GM23248 (cell line): ENCODE data around the gene AP1M1. TPM values are rescaled to one million over a fixed set of nuclear protein-coding genes. Genes with fewer than 3 reads are reported as not detected.

Experiments
- DNase-seq: peaks from one replicate; pipeline ENCODE4 v3.0.0-alpha.2; 2015
- H2AFZ ChIP-seq: fragments of 200-600 bp; sonication (generic); 2 replicates; pipeline ENCODE4 v1.6.1; 2016; ENCODE audit warnings: antibody characterized with exemption
- H3F3A ChIP-seq: fragments of 200-600 bp; sonication (generic); 2 replicates; pipeline ENCODE4 v1.6.1; 2016; ENCODE audit warnings: mild to moderate bottlenecking, antibody characterized with exemption, mixed run types; ENCODE audit not compliant: insufficient read depth
- H3K27ac ChIP-seq: fragments of 200-600 bp; sonication (generic); 2 replicates; pipeline ENCODE4 v1.5.1; 2016; ENCODE audit warnings: mild to moderate bottlenecking
- H3K27me3 ChIP-seq: fragments of 200-600 bp; sonication (generic); replicated peaks from 2 replicates; pipeline ENCODE4 v1.6.1; 2016; ENCODE audit warnings: mild to moderate bottlenecking; ENCODE audit not compliant: insufficient read depth
- H3K36me3 ChIP-seq: fragments of 200-600 bp; sonication (generic); 2 replicates; pipeline ENCODE4 v1.6.1; 2016; ENCODE audit warnings: low read depth, mild to moderate bottlenecking
- H3K4me1 ChIP-seq: fragments of 200-600 bp; sonication (generic); 2 replicates; pipeline ENCODE4 v1.6.1; 2016; ENCODE audit warnings: mild to moderate bottlenecking; ENCODE audit not compliant: insufficient read depth
- H3K4me2 ChIP-seq: fragments of 200-600 bp; sonication (generic); one replicate; pipeline ENCODE4 v1.6.1; 2016; ENCODE audit warnings: mild to moderate bottlenecking; ENCODE audit not compliant: unreplicated experiment
- H3K4me3 ChIP-seq: fragments of 200-600 bp; sonication (generic); 2 replicates; pipeline ENCODE4 v1.5.1; 2016; ENCODE audit warnings: mild to moderate bottlenecking
- H3K79me2 ChIP-seq: fragments of 200-600 bp; sonication (generic); 2 replicates; pipeline ENCODE4 v1.6.1; 2016; ENCODE audit warnings: mild to moderate bottlenecking; ENCODE audit not compliant: insufficient read depth
- H3K9ac ChIP-seq: fragments of 200-600 bp; sonication (generic); 2 replicates; pipeline ENCODE4 v1.6.1; 2016; ENCODE audit warnings: mild to moderate bottlenecking
- H3K9me2 ChIP-seq: fragments of 200-600 bp; sonication (generic); 2 replicates; pipeline ENCODE4 v1.6.1; 2016; ENCODE audit warnings: mixed run types, mild to moderate bottlenecking, moderate library complexity; ENCODE audit not compliant: insufficient read depth
- H3K9me3 ChIP-seq: fragments of 200-600 bp; sonication (generic); one replicate; pipeline ENCODE4 v1.6.1; 2017; ENCODE audit warnings: low read depth
- H4K20me1 ChIP-seq: fragments of 200-600 bp; sonication (generic); 2 replicates; pipeline ENCODE4 v1.6.0; 2016; ENCODE audit not compliant: insufficient read depth
- EZH2 ChIP-seq: fragments of 200-600 bp; sonication (generic); IDR thresholded peaks from 2 replicates; pipeline ENCODE4 v1.6.1; 2018; ENCODE audit warnings: antibody characterized with exemption, mild to moderate bottlenecking; ENCODE audit not compliant: insufficient read depth, poor library complexity, severe bottlenecking
- EZH2phosphoT487 ChIP-seq: fragments of 200-600 bp; sonication (generic); IDR thresholded peaks from 2 replicates; pipeline ENCODE4 v1.6.1; 2018; ENCODE audit warnings: antibody characterized with exemption, moderate library complexity, mild to moderate bottlenecking, low read depth; ENCODE audit not compliant: insufficient read depth
- WGBS, 2 experiments: methylation state at CpG; one replicate each; pipeline ENCODE4 v1.1.6; 2015 to 2017; ENCODE audit warnings: low lambda C conversion rate in 2 of 2, low coverage in 1 of 2; ENCODE audit errors: missing lambda C conversion rate in 2 of 2; 5-methylcytosine and 5-hydroxymethylcytosine counted together
- in situ Hi-C: fragments of 300-500 bp; cut with MboI; formaldehyde crosslinking; loops from 2 replicates; pipeline ENCODE4 v1.15.0; 2020
- polyA plus RNA-seq: library from polyadenylated mRNA; unstranded; fragments of >200 nt; fragmentation: Nextera tagmentation; extraction: Ambion mirVana; gene quantifications from 2 replicates; pipeline ENCODE4 v1.2.1, GENCODE V29; 2016
- total RNA-seq: library from RNA; depleted of rRNA; stranded (reverse); fragments of >200 nt; shearing (Covaris generic); gene quantifications from 2 replicates; pipeline ENCODE4 v1.2.3, GENCODE V29; 2014

AP1M1 gene
- total and polyA plus RNA-seq, 2 experiments from 2014 or later, result 90.0 to 96.2 TPM

- no peak overlapping the region for H3K4me3 ChIP-seq
- no peaks in the 10 kb centered on the region for H3K9me2 ChIP-seq
- H3F3A ChIP-seq, result peaks cover 13% of the 10 kb centered on the region
- H4K20me1 ChIP-seq, result no peaks in the 10 kb centered on the region
- no peaks in the 10 kb centered on the region for H3K36me3 ChIP-seq
- no peak overlapping the region for H2AFZ ChIP-seq
- no peaks in the 10 kb centered on the region for H3K9me3 ChIP-seq
- WGBS, 2 experiments, result 57 to 70% methylated on average over 6 of the region's 6 CpGs
- TF ChIP-seq EZH2phosphoT487 (no peak), EZH2 (no peak)
- DNase-seq, result no peak
- no peaks in the 10 kb centered on the region for H3K27me3 ChIP-seq
- no peaks in the 10 kb centered on the region for H3K79me2 ChIP-seq
- in situ Hi-C loops, result no loop called here
- no peak overlapping the region for H3K4me2 ChIP-seq
- H3K27ac ChIP-seq, result no peak overlapping the region
- H3K4me1 ChIP-seq, result peaks cover 10% of the 10 kb centered on the region
- H3K9ac ChIP-seq, result no peak overlapping the region
These were observed 37.2 kb upstream of the AP1M1 start for GRCh38 chr19:16160445-16160942.

DNA sequence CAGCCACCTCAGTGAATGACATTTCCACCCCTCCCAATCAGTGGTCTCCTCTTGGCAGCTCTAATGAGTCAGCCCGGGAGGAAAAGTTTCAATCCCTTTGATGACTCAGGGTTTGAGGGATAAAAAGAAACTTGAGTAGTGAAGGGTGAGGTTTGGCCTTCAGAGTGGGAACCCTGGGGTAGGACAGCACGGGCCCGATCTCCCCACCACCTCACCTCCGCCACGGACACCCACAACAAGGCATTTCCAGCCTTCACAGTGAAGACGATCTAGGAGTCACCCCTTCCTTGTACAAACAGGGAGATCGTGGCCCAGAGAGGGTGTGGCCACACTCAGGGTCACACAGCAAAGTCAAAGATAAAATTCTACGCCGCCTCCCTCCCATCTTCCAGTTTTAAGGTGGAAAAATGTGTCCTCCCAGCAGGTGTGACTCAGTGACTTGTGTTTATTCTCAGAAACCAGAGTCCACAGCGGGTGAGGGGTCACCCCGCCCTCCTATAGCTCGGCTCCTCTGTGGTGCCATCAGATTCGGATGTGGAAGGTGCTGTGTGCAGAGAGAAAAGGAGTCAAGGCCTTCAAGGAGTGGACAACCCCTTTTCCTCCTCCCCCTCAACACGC, 36.7 kb upstream of the AP1M1 start:
- Histone ChIP-seq H3K9me2 (no peaks in the 10 kb centered on the region), H3K4me2 (peak overlapping the region; percentile 42), H4K20me1 (no peaks in the 10 kb centered on the region), H3K27me3 (no peaks in the 10 kb centered on the region), H2AFZ (peak overlapping the region; percentile 41; the same call in 1 of the 2 replicates), H3K27ac (no peak overlapping the region), H3K36me3 (no peaks in the 10 kb centered on the region), H3K4me3 (no peak overlapping the region), H3F3A (peaks cover 13% of the 10 kb centered on the region), H3K9ac (no peak overlapping the region), H3K79me2 (no peaks in the 10 kb centered on the region), H3K4me1 (peaks cover 10% of the 10 kb centered on the region), H3K9me3 (no peaks in the 10 kb centered on the region)
- in situ Hi-C loops, result no loop called here
- 69 to 77% methylated on average over 14 of the region's 14 CpGs for WGBS, 2 experiments
- peak; percentile 83 for DNase-seq
- no peak for TF ChIP-seq EZH2
- TF ChIP-seq EZH2phosphoT487, result no peak

DNA sequence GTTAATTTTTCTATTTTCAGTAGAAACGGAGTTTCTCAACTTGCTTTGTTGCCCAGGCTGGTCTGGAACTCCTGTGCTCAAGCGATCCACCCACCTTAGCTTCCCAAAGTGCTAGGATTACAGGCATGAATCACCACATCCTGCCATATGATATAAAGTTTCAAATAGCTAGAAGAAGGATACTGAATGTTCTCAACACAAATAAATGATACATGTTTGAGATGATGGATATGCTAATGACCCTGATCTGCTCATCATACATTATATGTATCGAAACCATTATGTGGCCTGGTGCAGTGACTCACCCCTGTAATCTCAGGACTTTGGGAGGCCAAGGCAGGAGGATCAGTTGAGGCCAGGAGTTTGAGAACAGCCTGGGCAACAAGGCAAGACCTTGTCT, 35.9 kb upstream of the AP1M1 start:
- no peak overlapping the region for H2AFZ ChIP-seq
- H3K9me3 ChIP-seq, result no peaks in the 10 kb centered on the region
- no peaks in the 10 kb centered on the region for H3K9me2 ChIP-seq
- H3K4me3 ChIP-seq, result no peak overlapping the region
- no peak overlapping the region for H3K9ac ChIP-seq
- H3K27me3 ChIP-seq, result no peaks in the 10 kb centered on the region
- no peaks in the 10 kb centered on the region for H3K79me2 ChIP-seq
- H3K36me3 ChIP-seq, result no peaks in the 10 kb centered on the region
- DNase-seq, result peak; percentile 61
- H3K27ac ChIP-seq, result no peak overlapping the region
- H4K20me1 ChIP-seq, result no peaks in the 10 kb centered on the region
- in situ Hi-C loops, result no loop called here
- peaks cover 10% of the 10 kb centered on the region for H3K4me1 ChIP-seq
- peaks cover 13% of the 10 kb centered on the region for H3F3A ChIP-seq
- no peak for TF ChIP-seq EZH2phosphoT487
- no peak for TF ChIP-seq EZH2
- 48 to 52% methylated on average over 3 of the region's 3 CpGs for WGBS, 2 experiments
- H3K4me2 ChIP-seq, result no peak overlapping the region

DNA sequence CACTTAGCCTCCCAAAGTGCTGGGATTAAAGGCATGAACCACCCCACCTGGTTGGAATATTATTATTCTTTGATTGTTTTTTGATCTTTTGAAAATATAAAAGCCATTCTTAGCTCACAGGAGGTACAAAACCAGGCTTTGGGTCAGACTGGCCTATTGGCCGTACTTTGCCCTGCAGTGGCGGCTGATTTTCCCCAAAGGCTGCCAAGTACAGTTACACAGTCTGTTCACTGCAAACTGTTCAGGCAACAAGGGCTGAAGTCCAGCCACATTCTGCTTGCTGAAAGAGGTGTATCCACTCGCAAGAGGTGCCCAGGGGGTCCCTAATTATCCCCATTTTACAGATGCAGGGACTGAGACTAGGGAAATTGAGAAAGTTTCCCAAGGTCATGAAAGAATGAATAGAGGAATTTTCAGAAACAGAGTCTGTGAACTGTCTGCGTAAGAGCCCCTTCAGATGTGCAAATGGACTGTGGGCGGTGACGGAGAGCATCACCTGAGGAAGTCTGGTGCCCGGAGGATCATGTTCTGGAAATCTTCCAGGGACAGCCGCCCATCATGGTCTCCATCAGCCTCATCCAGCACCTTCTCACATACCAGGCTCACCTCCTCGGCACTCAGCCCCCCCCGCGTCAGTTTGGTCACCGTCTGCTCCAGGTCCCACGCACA, 33.4 kb upstream of the AP1M1 start:
- Histone ChIP-seq H2AFZ (no peak overlapping the region), H4K20me1 (no peaks in the 10 kb centered on the region), H3K4me1 (peaks cover 10% of the 10 kb centered on the region), H3K27me3 (no peaks in the 10 kb centered on the region), H3K27ac (no peak overlapping the region), H3F3A (peaks cover 13% of the 10 kb centered on the region), H3K9me3 (no peaks in the 10 kb centered on the region), H3K4me2 (no peak overlapping the region), H3K9ac (no peak overlapping the region), H3K36me3 (no peaks in the 10 kb centered on the region), H3K9me2 (no peaks in the 10 kb centered on the region), H3K4me3 (no peak overlapping the region), H3K79me2 (no peaks in the 10 kb centered on the region)
- no peak for TF ChIP-seq EZH2phosphoT487
- TF ChIP-seq EZH2, result no peak
- WGBS, 2 experiments, result 82 to 90% methylated on average over 13 of the region's 13 CpGs
- in situ Hi-C loops, result no loop called here
- no peak for DNase-seq
